Sigmoid colon (tissue), 7 donors: ENCODE data around the gene ANKRD44. TPM values are rescaled to one million over a fixed set of nuclear protein-coding genes. Genes with fewer than 3 reads are reported as not detected.

Source experiments
- DNase-seq: peaks from one replicate; pipeline ENCODE4 v3.0.0-alpha.2; 2019
- H3K27ac ChIP-seq, 4 donors: fragments of 200-600 bp; sonication (generic); one replicate each; pipeline ENCODE4 v1.5.1; 2016 to 2019; ENCODE audit warnings: mild to moderate bottlenecking in 1 of 4
- H3K27me3 ChIP-seq, 3 donors: fragments of 200-600 bp; sonication (generic); one replicate each; pipeline ENCODE4 v1.5.1; 2019; ENCODE audit warnings: mild to moderate bottlenecking in 1 of 3
- H3K36me3 ChIP-seq, 4 donors: fragments of 200-600 bp; sonication (generic); one replicate each; pipeline ENCODE4 v1.5.1; 2016 to 2019
- H3K4me1 ChIP-seq, 4 donors: fragments of 200-600 bp; sonication (generic); one replicate each; pipeline ENCODE4 v1.5.1; 2017 to 2019
- H3K4me3 ChIP-seq, 4 donors: fragments of 200-600 bp; sonication (generic); one replicate each; pipeline ENCODE4 v1.5.1; 2017 to 2019; ENCODE audit warnings: mild to moderate bottlenecking in 2 of 4, moderate library complexity in 1 of 4
- H3K9me3 ChIP-seq, 4 donors: fragments of 200-600 bp in 3 of 4; sonication (generic) in 3 of 4; one replicate each; pipeline versions ENCODE4 v1.5.1 to v1.6.1; 2013 to 2019
- EP300 ChIP-seq, 4 donors: sonication (generic); formaldehyde crosslinking; IDR thresholded peaks; one replicate each; pipeline ENCODE4 v1.6.1; 2017; ENCODE audit warnings: antibody characterized with exemption in 4 of 4
- POLR2A ChIP-seq, 2 donors: fragments of 450-650 bp; IDR thresholded peaks; one replicate each; pipeline ENCODE4 v1.6.1; 2016; ENCODE audit warnings: antibody characterized with exemption in 2 of 2, mild to moderate bottlenecking in 2 of 2, moderate library complexity in 2 of 2
- POLR2AphosphoS5 ChIP-seq, 4 donors: sonication (generic); formaldehyde crosslinking; IDR thresholded peaks; one replicate each; pipeline ENCODE4 v1.6.1; 2017; ENCODE audit warnings: antibody characterized with exemption in 4 of 4
- WGBS, 2 donors: extraction: QIAGEN DNeasy Blood & Tissue Kit; methylation state at CpG; one replicate each; pipeline ENCODE4 v1.1.7; 2013; 5-methylcytosine and 5-hydroxymethylcytosine counted together
- intact Hi-C: fragments of 100-400 bp; cut with DNase I; formaldehyde crosslinking; loops from one replicate; pipeline ENCODE4 v1.15.1; 2023
- polyA plus RNA-seq, 3 donors: library from polyadenylated mRNA; stranded (reverse); fragments of 200-250 nt; gene quantifications; one replicate each; pipeline ENCODE4 v1.2.3, GENCODE V29; 2013
- total RNA-seq, 4 donors: library from RNA; depleted of rRNA; stranded (reverse); fragments of >200 nt; gene quantifications; one replicate each; pipeline ENCODE4 v1.1.0, GENCODE V29; 2016
- TF ChIP-seq, protein P1 (sequence below), 4 experiments: fragments of 450-650 bp in 3 of 4; fragments of 200-600 bp in 1 of 4; IDR thresholded peaks; one replicate each; pipeline ENCODE4 v1.5.1; 2016 to 2019; ENCODE audit warnings: antibody characterized with exemption in 4 of 4, mild to moderate bottlenecking in 3 of 4, moderate library complexity in 2 of 4
- donor health status: healthy with polysubstance abuse.
- donor health status: Bipolar disorder and iron deficiency.
- donor health status: healthy.

The ANKRD44 gene
- total and polyA plus RNA-seq, 7 donors, result 1.2 to 41.1 (median 34.2) TPM

DNA sequence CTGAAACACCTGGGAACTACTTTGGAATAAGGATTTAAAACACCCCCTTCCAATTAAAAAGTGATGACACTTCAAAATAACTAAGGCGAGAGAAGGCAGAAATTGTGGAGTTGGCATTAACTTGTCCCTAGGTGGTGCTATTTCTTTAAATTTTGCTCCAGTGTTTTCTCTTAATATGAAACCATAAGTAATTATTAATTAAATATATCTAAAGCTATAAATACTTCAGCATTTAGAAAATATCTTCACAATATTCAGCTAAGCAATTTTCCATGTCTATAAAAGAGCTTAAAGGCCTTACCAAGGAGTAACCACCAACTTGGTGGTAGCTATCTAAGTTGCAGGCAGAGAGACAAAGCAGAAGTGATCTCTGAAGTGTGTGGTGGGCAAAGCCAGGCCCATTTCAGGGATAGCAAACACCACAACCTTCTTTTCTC, 197.3 kb downstream of the ANKRD44 start:
- Histone ChIP-seq H3K27me3 (no peaks in the 10 kb centered on the region), H3K36me3 (peaks cover 0 to 6% (median 0%) of the 10 kb centered on the region in 4 donors), H3K4me1 (peaks cover 0 to 8% (median 2%) of the 10 kb centered on the region in 4 donors), H3K4me3 (no peak overlapping the region), H3K9me3 (no peaks in the 10 kb centered on the region), H3K27ac (no peak overlapping the region)
- DNase-seq, result no peak
- intact Hi-C loops, result loop anchor here (1.0 to 10.0 kb wide), 2 partner anchors 52 to 265 kb away; no protein-coding TSS in a partner anchor
- 8 to 15% methylated on average over 1 of the region's 1 CpG for WGBS, 2 donors
- no peak for TF ChIP-seq EP300 (IDR thresholded peaks at IDR 0.05)
- TF ChIP-seq, protein P1, sequence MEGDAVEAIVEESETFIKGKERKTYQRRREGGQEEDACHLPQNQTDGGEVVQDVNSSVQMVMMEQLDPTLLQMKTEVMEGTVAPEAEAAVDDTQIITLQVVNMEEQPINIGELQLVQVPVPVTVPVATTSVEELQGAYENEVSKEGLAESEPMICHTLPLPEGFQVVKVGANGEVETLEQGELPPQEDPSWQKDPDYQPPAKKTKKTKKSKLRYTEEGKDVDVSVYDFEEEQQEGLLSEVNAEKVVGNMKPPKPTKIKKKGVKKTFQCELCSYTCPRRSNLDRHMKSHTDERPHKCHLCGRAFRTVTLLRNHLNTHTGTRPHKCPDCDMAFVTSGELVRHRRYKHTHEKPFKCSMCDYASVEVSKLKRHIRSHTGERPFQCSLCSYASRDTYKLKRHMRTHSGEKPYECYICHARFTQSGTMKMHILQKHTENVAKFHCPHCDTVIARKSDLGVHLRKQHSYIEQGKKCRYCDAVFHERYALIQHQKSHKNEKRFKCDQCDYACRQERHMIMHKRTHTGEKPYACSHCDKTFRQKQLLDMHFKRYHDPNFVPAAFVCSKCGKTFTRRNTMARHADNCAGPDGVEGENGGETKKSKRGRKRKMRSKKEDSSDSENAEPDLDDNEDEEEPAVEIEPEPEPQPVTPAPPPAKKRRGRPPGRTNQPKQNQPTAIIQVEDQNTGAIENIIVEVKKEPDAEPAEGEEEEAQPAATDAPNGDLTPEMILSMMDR (IDR thresholded peaks at IDR 0.05), result peak; percentile 28 to 59 (median 52)

DNA sequence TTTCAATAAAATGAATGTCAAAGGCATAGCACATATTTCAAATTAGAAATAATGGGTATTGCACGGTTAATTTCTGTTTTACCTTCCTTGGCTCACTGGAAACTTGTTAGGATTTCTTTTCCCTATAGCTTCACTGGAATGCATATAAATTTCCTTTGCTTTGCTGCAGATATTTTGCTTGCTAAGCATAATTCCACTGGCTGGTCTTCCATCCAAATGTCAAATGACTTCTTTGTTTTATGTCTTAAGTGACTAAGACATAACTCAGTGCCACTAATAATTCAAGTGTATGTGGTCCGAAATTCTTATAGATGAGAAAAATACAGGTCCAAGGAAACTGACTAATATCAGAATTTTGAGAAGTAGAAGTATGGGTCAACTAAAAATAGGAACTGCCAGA, 201.3 kb downstream of the ANKRD44 start:
- 81 to 88% methylated on average over 2 of the region's 2 CpGs for WGBS, 2 donors
- TF ChIP-seq, protein P1 (IDR thresholded peaks at IDR 0.05), result no peak
- no peak for TF ChIP-seq POLR2AphosphoS5 (IDR thresholded peaks at IDR 0.05)
- TF ChIP-seq EP300 (IDR thresholded peaks at IDR 0.05), result no peak
- TF ChIP-seq POLR2A (IDR thresholded peaks at IDR 0.05), result no peak
- Histone ChIP-seq H3K4me3 (no peak overlapping the region), H3K36me3 (peaks cover 0 to 6% (median 0%) of the 10 kb centered on the region in 4 donors), H3K27ac (peak overlapping the region in 1 of 4 donors; percentile 62), H3K27me3 (no peaks in the 10 kb centered on the region), H3K4me1 (peaks cover 0 to 8% (median 2%) of the 10 kb centered on the region in 4 donors), H3K9me3 (no peaks in the 10 kb centered on the region)
- DNase-seq, result no peak
- intact Hi-C loops, result no loop called here

- Histone ChIP-seq H3K4me3 (no peak overlapping the region), H3K27ac (peak overlapping the region; percentile 44 to 62 (median 61)), H3K9me3 (no peaks in the 10 kb centered on the region), H3K27me3 (no peaks in the 10 kb centered on the region), H3K4me1 (peaks cover 0 to 8% (median 2%) of the 10 kb centered on the region in 4 donors), H3K36me3 (peaks cover 0 to 6% (median 0%) of the 10 kb centered on the region in 4 donors)
- 89 to 91% methylated on average over 4 of the region's 4 CpGs for WGBS, 2 donors
- TF ChIP-seq, protein P1 (IDR thresholded peaks at IDR 0.05), result no peak
- TF ChIP-seq POLR2A (IDR thresholded peaks at IDR 0.05) (no peak), POLR2AphosphoS5 (IDR thresholded peaks at IDR 0.05) (peak; percentile 15 to 65 (median 57)), EP300 (IDR thresholded peaks at IDR 0.05) (peak in 2 of 4 donors; percentile 28 to 44)
- intact Hi-C loops, result no loop called here
- peak; percentile 91 for DNase-seq
Measured at GRCh38 chr2:197108758-197109157, 201.8 kb downstream of the ANKRD44 start.

- Histone ChIP-seq H3K9me3 (no peaks in the 10 kb centered on the region), H3K36me3 (peaks cover 0 to 6% (median 0%) of the 10 kb centered on the region in 4 donors), H3K4me3 (no peak overlapping the region), H3K27me3 (no peaks in the 10 kb centered on the region), H3K27ac (peak overlapping the region; percentile 44 to 62 (median 61)), H3K4me1 (peaks cover 0 to 8% (median 0%) of the 10 kb centered on the region in 4 donors)
- TF ChIP-seq POLR2A (IDR thresholded peaks at IDR 0.05) (no peak), EP300 (IDR thresholded peaks at IDR 0.05) (no peak), POLR2AphosphoS5 (IDR thresholded peaks at IDR 0.05) (peak in 1 of 4 donors; percentile 16)
- TF ChIP-seq, protein P1 (IDR thresholded peaks at IDR 0.05), result no peak
- intact Hi-C loops, result no loop called here
- peak; percentile 87 for DNase-seq
- WGBS, 2 donors, result 68 to 74% methylated on average over 2 of the region's 2 CpGs
Measured at GRCh38 chr2:197107291-197108269, 203.0 kb downstream of the ANKRD44 start.
